HG02678 (cell line): Measurements from ENCODE around the gene MLIP.
"Not testable (repeated sequence)": the region's sequence is repeated elsewhere in the genome, so short reads cannot be mapped to it uniquely, and the experiment has no call there.

Experiments used
- ATAC-seq: cut with Tn5 transposase; IDR thresholded peaks from one replicate; pipeline ENCODE4 v1.9.1; 2021; ENCODE audit warnings: mild to moderate bottlenecking, moderate library complexity; ENCODE audit not compliant: unreplicated experiment

The MLIP gene

GRCh38 chr6:54135665-54136369 lies 24.6 kb downstream of the MLIP start:
- ATAC-seq = no peak

DNA sequence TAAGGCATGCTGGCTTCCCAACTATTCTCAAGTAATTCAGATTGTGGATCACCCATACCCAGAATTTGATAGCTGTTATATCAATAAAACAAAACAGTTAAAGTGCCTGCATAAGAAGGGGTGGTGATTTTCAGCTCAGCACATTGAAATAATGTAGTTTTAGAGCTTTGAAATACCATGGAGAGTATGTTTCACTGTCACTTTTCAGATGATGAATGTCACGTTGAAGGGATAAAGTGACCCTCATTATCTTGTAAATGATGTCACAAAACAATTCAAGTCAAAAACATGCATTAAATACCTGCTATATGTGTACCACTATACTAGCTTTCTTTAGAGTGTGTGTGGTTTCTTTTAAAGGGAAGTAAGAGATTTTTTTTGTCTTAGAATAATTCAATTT lies 27.6 kb downstream of the MLIP start:
- ATAC-seq = no peak

- no peak for ATAC-seq
These were observed 29.6 kb downstream of the MLIP start for GRCh38 chr6:54140811-54141210.

DNA sequence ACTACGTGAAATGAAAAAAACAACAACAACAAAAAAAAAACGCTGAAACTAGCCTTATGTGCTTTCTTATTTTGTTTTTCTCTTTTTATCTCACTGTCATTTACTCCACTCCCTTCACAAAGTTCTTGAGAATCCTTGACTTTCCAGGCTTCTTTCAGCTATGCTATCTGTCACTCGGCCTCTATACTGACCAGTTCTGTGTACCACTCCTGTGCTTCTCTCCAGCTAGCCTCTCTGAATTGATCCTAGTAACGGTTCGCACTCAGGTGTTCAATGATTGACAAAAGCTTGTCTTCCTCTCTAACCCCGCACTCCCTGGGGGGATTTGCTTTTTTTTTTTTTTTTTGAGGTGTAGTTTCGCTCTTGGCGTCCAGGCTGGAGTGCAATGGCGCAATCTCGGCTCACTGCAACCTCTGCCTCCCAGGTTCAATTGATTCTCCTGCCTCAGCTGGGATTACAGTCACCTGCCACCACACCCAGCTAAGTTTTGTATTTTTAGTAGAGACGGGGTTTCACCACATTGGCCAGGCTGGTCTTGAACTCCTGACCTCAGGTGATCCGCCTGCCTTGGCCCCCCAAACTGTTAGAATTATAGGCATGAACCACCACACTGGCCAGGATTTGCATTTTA lies 31.8 kb downstream of the MLIP start:
- ATAC-seq = no peak

GRCh38 chr6:54151861-54152260 lies 40.6 kb downstream of the MLIP start:
- ATAC-seq = no peak

- no peak for ATAC-seq
These were observed 45.5 kb downstream of the MLIP start for GRCh38 chr6:54156650-54157250.

GRCh38 chr6:54157405-54157804 lies 46.2 kb downstream of the MLIP start:
- ATAC-seq = no peak

- no peak for ATAC-seq
These were observed 61.8 kb downstream of the MLIP start for GRCh38 chr6:54173089-54173488.

GRCh38 chr6:54179152-54179551 lies 67.9 kb downstream of the MLIP start:
- ATAC-seq = no peak

GRCh38 chr6:54183616-54184015 lies 72.4 kb downstream of the MLIP start:
- no peak for ATAC-seq

- ATAC-seq = no peak
These were observed 74.6 kb downstream of the MLIP start for GRCh38 chr6:54185885-54186284.

GRCh38 chr6:54188846-54189245 lies 77.6 kb downstream of the MLIP start:
- ATAC-seq = no peak

GRCh38 chr6:54191461-54191860 lies 80.2 kb downstream of the MLIP start:
- no peak for ATAC-seq

DNA sequence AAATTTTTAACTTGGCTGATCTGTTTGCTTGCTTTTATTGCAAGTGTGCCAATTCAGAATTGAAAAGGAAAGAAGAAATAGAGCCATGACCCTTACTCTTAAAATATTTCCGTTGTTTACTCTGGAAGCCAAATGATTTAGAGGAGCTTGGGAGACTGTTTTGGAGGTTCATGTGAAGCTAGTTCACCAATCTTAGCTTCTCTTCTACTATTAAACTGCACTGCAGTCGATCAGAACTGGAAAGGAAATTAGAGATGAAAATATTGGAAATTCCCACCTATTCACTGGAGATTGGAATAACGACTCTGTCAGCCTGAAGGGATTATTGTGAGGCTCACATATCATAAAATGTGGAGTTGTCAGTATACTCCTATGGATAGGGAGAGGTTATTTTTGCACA lies 81.8 kb downstream of the MLIP start:
- no peak for ATAC-seq

DNA sequence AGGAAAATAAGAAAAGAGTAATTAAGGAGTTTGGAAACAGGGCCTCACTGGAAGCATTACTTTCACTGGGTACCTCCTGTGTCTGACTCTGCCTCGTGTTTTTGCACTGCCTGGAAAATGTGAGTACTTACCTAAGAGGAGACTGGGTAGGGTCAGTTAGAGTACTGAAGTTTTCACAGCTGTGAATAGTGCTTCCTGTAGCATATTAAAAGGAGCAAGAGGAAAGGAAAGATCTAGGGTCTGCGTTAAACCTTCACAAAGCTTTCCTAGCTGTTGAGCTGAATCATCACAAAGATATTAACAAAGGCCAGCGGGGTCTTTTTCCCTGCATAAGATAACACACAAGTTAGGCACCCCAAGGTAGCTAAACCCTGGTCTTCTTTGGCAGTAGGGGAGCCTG lies 82.3 kb downstream of the MLIP start:
- ATAC-seq = no peak

DNA sequence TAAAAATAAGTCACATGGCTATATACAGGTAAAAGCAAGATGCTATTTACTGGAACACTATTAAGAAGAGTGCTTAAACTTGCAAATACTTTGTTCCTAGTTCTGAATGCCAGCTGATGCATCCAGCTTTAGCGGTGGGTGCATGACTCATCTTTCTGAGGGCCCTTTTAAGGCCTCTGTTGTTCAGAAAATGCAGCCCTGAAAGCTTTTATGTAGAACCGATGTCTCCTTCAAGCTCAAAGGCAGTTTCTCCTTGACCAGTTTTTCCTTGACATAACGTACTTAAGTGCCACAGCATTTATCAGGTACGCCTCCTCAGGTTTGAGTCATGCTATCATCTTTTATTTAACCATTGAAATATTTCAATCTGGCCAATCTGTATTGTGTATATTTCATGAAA lies 82.8 kb downstream of the MLIP start:
- ATAC-seq = no peak

- ATAC-seq = no peak
These were observed 84.4 kb downstream of the MLIP start for GRCh38 chr6:54195637-54196036.

DNA sequence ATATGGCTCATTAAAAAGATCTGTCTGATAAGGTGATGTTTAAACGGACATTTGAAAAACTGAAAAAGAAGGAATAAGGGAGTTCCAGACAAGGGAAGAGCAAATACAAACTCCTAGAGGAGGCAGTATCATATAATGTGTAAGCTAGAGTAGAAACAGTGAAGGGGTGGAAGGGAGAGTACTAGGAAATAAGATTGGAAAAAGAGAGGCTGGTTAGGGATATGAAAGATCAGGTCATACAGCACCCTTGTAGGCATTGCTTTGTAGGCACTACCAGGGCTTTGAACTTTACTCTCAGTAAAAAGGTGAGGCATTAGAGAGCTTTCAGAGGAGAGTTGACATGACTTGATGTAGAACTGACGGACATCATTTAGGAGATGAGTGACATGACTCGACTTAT lies 85.7 kb downstream of the MLIP start:
- ATAC-seq = no peak

GRCh38 chr6:54198134-54198533 lies 86.9 kb downstream of the MLIP start:
- no peak for ATAC-seq

GRCh38 chr6:54203474-54204035 lies 92.3 kb downstream of the MLIP start:
- not testable (repeated sequence) for ATAC-seq

- ATAC-seq = no peak
These were observed 93.8 kb downstream of the MLIP start for GRCh38 chr6:54204921-54205591.

GRCh38 chr6:54206510-54206909 lies 95.3 kb downstream of the MLIP start:
- no peak for ATAC-seq
